Choroid plexus epithelial cell (primary cell): ENCODE results near the gene KPNB1.

ENCODE experiments used
- DNase-seq: peaks from one replicate; pipeline ENCODE4 v3.0.0-alpha.2; 2010; ENCODE audit warnings: low read depth
- H3K4me3 ChIP-seq: 2 replicates; pipeline ENCODE4 v1.5.1; 2011; ENCODE audit warnings: low read depth, mild to moderate bottlenecking, control low read depth, low read length, moderate library complexity
- CTCF ChIP-seq: conservative IDR thresholded peaks from 2 replicates; pipeline ENCODE4 v1.5.1; 2011; ENCODE audit warnings: low read depth, mild to moderate bottlenecking, control low read depth, inconsistent platforms, low read length, moderate library complexity

Gene KPNB1

GRCh38 chr17:47636273-47637030 lies 13.3 kb upstream of the KPNB1 start:
- no peak overlapping the region for H3K4me3 ChIP-seq
- no peak for DNase-seq
- TF ChIP-seq CTCF, result no peak

- no peak for DNase-seq
- no peak overlapping the region for H3K4me3 ChIP-seq
- no peak for TF ChIP-seq CTCF
These were observed 10.8 kb upstream of the KPNB1 start for GRCh38 chr17:47638903-47639302.

- no peak for DNase-seq
- TF ChIP-seq CTCF, result no peak
- no peak overlapping the region for H3K4me3 ChIP-seq
These were observed 9.6 kb upstream of the KPNB1 start for GRCh38 chr17:47640076-47640475.

- TF ChIP-seq CTCF, result no peak
- DNase-seq, result no peak
- H3K4me3 ChIP-seq, result no peak overlapping the region
These were observed 8.5 kb upstream of the KPNB1 start for GRCh38 chr17:47641202-47641601.

GRCh38 chr17:47643116-47643515 lies 6.6 kb upstream of the KPNB1 start:
- DNase-seq, result no peak
- H3K4me3 ChIP-seq, result no peak overlapping the region
- TF ChIP-seq CTCF, result no peak

GRCh38 chr17:47644324-47644723 lies 5.4 kb upstream of the KPNB1 start:
- DNase-seq, result no peak
- no peak for TF ChIP-seq CTCF
- H3K4me3 ChIP-seq, result no peak overlapping the region

GRCh38 chr17:47649972-47650524 lies 329 bp downstream of the KPNB1 start:
- no peak for DNase-seq
- peak overlapping the region; percentile 87 for H3K4me3 ChIP-seq
- TF ChIP-seq CTCF, result no peak
